ENCODE measurements around the gene TARS3.
"Not testable (repeated sequence)": the region's sequence is repeated elsewhere in the genome, so short reads cannot be mapped to it uniquely, and the experiment has no call there.

Gene TARS3

DNA sequence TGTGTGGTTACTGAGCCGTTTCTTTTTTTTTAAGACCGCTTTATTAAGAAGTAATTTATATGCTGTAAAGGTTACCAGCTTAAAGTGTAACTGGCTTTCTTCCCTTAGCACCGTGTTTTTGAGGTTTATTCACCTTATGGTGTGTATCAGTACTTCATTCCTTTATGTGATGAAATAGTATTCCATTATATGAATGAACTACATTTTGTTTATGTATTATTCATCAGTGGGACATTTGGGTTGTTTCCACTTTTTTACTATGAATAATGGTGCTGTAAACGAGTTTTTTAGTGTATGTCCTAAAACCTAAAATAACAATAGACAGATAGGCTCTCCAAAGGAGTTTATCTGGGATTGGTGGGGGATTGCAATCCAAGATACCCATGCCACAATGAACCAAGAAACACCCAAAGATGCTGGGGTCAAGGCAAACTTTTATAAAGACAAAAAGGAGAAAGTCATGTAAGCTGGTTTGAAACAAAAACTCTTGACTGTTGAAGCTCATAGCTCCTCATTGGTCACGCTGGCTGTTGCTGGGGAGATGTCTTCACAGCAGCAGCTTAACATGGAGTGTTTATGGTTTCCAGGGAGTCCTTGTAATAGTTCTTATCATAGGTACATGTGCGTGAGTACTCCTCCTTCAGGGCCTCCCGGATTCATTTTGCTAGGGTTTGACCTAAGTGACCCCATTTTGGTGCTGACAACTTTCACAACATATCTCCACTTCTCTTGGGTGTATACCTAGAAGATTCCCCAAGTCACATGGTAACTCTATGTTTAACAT is 88.1 kb downstream of the TARS3 start:
- TF ChIP-seq POLR2A (IDR thresholded peaks at IDR 0.05; ENCODE audit: low read depth, low read length) (no peak), TAF1 (IDR thresholded peaks at IDR 0.05; ENCODE audit: borderline replicate concordance, low read depth, low read length) (no peak), POLR2AphosphoS5 (IDR thresholded peaks at IDR 0.05; ENCODE audit: low read depth, low read length) (no peak)
- FAIRE-seq (no peak), DNase-seq (ENCODE audit: insufficient read length) (no peak)

DNA sequence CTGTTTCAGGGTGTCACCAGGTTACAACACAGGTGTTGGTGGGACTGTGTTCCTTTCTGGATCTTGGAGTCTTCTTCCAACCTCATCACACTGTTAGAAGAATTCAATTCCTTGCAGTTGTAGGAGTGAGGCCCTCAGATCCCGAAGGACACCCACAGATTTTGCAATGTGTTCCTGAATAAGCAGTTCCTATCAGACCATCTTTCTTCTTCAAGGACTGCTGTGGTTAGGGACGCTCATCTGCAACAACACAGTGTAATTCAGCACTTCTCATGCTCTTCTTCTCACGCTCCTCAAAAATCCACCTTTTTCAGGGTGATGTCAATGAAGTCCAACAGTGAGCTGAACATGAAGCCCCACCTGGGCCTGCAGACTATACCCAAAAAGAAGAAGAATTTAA is 90.9 kb downstream of the TARS3 start:
- DNase-seq (ENCODE audit: insufficient read length) (no peak), FAIRE-seq (no peak)
- TF ChIP-seq POLR2AphosphoS5 (IDR thresholded peaks at IDR 0.05; ENCODE audit: low read depth, low read length) = no peak
- no peak for TF ChIP-seq POLR2A (IDR thresholded peaks at IDR 0.05; ENCODE audit: low read depth, low read length)
- no peak for TF ChIP-seq TAF1 (IDR thresholded peaks at IDR 0.05; ENCODE audit: borderline replicate concordance, low read depth, low read length)

DNA sequence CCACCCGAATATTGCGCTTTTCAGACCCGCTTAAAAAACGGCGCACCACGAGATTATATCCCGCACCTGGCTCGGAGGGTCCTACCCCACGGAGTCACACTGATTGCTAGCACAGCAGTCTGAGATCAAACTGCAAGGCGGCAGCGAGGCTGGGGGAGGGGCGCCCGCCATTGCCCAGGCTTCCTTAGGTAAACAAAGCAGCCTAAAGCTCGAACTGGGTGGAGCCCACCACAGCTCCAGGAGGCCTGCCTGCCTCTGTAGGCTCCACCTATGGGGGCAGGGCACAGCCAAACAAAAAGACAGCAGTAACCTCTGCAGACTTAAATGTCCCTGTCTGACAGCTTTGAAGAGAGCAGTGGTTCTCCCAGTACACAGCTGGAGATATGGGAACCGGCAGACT is 97.5 kb downstream of the TARS3 start:
- DNase-seq (ENCODE audit: insufficient read length); FAIRE-seq: not testable (repeated sequence)

DNA sequence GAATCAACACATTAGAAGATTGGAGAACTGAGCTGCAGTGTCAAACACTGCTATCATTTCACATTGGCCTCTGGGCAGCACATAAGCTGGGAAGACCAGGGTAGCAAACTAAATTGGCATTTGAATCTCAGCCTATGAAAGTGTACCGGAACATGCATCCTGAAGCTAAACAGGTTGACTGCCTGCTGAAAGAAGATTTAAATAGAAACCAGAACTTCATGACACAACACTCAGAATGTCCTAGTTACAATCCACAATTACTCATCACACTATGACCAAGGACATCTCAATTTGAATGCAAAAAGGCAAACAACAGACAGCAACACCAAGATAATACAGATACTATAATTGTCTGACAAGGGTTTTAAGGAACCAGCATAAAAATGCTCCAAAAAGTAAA is 98.3 kb downstream of the TARS3 start:
- DNase-seq (ENCODE audit: insufficient read length) = no peak
- TF ChIP-seq POLR2A (IDR thresholded peaks at IDR 0.05; ENCODE audit: low read depth, low read length) = no peak
- FAIRE-seq = no peak

DNA sequence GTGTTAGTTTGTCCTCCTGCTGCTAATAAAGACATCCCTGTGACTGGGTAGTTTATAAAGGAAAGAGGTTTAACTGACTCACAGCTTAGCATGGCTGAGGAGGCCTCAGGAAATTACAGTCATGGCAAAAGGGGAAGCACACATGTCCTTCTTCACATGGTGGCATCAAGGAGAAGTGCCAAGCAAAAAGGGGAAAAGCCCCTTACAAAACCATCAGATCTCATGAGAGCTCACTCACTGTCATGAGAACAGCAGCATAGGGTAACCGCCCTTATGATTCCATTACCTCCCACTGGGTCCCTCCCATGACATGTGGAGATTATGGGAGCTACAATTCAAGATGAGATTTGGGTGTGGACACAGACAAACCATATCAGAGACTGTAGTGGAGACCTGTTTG is 99.1 kb downstream of the TARS3 start:
- FAIRE-seq (no peak), DNase-seq (ENCODE audit: insufficient read length) (no peak)
- no peak for TF ChIP-seq TAF1 (IDR thresholded peaks at IDR 0.05; ENCODE audit: borderline replicate concordance, low read depth, low read length)
- no peak for TF ChIP-seq POLR2A (IDR thresholded peaks at IDR 0.05; ENCODE audit: low read depth, low read length)
- no peak for TF ChIP-seq POLR2AphosphoS5 (IDR thresholded peaks at IDR 0.05; ENCODE audit: low read depth, low read length)

DNA sequence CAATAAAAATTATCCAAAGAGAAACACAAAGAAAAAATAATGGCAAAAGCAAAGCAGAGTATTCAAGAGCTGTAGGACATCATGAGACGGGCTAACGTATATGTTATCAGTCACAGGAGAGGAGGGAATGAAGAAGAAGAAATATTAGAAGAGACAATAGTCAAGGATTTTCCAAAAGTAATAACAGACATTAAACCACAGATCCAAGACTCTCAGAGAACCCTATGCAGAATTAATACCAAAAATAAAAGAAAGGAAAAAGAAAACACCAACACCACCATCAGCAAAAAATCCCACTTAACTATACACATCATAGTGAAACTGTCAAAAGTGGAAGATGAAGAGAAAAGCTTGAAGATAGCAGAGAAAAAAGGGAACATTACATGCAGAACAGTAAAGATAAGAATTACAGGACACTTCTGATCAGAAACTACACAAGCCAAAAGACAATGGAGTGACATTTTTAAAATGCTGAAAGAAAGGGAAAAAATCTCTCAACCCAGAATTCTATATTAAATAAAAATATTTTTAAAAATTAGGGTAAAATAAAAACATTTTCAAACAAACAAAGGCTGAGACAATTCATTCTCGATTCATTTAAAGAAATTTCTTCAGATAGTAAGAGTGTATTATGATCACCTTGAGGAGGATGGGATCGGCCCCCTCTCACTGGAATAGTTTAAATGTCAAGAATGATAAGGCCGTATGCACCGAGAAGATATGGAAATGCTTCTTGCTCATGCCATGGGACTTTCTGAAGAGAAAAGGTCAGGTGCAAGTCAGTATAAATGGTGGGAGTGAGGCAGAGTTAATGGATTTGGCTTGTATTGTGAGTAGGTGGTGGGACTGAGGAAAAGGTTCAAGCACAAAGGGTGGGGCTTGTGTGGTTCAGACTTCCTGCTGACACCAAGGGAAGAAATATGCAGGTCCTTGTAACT is 100.6 kb downstream of the TARS3 start:
- no peak for TF ChIP-seq POLR2A (IDR thresholded peaks at IDR 0.05; ENCODE audit: low read depth, low read length)
- TF ChIP-seq POLR2AphosphoS5 (IDR thresholded peaks at IDR 0.05; ENCODE audit: low read depth, low read length) = no peak
- no peak for TF ChIP-seq TAF1 (IDR thresholded peaks at IDR 0.05; ENCODE audit: borderline replicate concordance, low read depth, low read length)
- FAIRE-seq (no peak), DNase-seq (ENCODE audit: insufficient read length) (no peak)

DNA sequence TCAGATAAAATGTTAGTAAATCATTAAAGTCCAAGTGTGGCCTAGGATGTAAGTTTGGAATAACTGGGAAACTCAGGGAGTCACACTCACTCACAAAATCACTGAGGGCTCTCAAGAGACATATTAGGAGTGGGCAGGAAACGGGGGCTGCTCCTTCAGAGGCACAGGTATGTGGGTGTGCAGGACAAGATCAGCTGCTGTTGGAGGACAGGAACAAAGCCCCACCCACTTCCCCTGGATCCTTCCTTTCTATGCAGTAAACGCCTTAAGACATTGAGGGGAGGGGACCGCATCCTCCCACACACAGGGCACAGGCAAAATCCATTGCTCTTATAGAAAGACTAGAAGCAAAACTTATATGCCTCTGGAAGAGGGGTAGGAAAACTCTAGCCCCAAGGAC is 102.3 kb downstream of the TARS3 start:
- no peak for DNase-seq (ENCODE audit: insufficient read length)
- no peak for FAIRE-seq
- TF ChIP-seq POLR2AphosphoS5 (IDR thresholded peaks at IDR 0.05; ENCODE audit: low read depth, low read length) = no peak
- TF ChIP-seq TAF1 (IDR thresholded peaks at IDR 0.05; ENCODE audit: borderline replicate concordance, low read depth, low read length) = no peak
- TF ChIP-seq POLR2A (IDR thresholded peaks at IDR 0.05; ENCODE audit: low read depth, low read length) = no peak

DNA sequence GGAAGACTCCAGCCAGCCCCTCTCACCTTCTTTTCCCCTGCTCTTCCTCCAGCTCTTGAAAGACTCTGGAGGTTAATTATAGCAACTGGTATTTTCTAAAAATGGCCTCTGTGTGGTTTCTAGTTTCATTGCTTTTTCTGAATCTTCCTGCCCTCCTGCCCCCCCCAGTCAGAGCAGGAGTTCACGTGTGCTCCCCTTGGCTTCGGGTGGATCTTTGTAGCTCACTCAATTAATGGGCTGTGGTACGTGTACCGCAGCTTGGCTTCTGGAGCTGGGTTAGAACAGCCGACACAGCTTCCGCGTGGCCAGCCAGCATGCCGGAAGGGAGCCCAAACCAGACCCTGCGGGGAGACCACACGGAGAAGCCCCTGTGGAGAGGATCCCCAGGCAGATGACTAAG is 103.6 kb downstream of the TARS3 start:
- no peak for FAIRE-seq
- TF ChIP-seq TAF1 (IDR thresholded peaks at IDR 0.05; ENCODE audit: borderline replicate concordance, low read depth, low read length) (no peak), POLR2AphosphoS5 (IDR thresholded peaks at IDR 0.05; ENCODE audit: low read depth, low read length) (no peak), POLR2A (IDR thresholded peaks at IDR 0.05; ENCODE audit: low read depth, low read length) (no peak)
- no peak for DNase-seq (ENCODE audit: insufficient read length)

DNA sequence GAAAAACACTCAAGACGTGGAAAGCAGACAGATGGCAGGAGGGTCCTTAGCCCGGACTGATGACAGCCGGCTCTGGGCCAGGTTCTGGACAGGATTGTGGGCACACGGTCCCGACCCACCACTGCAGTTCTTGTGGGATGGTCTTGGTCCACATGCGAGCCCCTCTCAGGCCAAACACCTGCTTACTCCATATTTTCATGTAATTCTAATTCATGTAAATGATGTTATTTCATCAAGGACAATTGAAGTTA is 104.7 kb downstream of the TARS3 start:
- FAIRE-seq (no peak), DNase-seq (ENCODE audit: insufficient read length) (no peak)
- TF ChIP-seq POLR2AphosphoS5 (IDR thresholded peaks at IDR 0.05; ENCODE audit: low read depth, low read length) (no peak), POLR2A (IDR thresholded peaks at IDR 0.05; ENCODE audit: low read depth, low read length) (no peak), TAF1 (IDR thresholded peaks at IDR 0.05; ENCODE audit: borderline replicate concordance, low read depth, low read length) (no peak)

DNA sequence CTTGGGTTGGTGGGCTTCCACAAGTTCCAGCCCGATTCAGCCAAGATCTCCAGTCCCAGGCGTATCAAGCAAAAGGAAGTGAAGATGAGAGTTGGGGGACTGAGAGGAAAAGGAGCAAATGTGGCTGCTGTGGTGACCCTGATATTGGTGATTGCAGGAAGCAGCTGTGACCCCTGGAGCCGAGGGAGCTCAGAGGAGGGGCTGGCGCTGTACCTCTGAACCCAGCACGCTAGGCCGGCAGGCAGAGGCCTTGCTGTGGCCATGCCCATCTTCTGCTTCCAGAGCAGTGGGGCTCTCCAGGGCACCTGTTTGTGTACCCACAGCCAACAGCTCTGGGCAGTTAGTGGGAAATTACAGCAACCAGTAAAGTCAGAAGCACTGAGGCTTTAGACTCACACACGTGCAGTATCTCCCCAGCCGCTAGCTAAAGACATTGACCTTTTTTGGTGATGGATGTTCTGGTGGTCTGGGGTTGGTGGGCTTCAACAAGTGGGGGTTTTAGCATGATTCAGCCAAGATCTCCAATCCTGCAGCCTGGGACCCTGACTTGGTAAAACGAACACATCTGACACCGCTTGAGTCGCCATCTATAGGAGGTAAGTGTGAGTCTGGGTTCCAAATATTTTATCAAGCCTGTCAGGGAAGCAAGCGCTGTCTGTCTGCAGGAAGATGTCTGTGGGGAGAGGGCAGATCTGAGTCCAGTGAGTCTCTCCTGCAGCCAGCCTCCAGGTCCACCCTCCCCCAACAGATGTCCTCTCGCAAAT is 105.2 kb downstream of the TARS3 start:
- TF ChIP-seq POLR2AphosphoS5 (IDR thresholded peaks at IDR 0.05; ENCODE audit: low read depth, low read length) (no peak), POLR2A (IDR thresholded peaks at IDR 0.05; ENCODE audit: low read depth, low read length) (no peak), TAF1 (IDR thresholded peaks at IDR 0.05; ENCODE audit: borderline replicate concordance, low read depth, low read length) (no peak)
- DNase-seq (ENCODE audit: insufficient read length) (no peak), FAIRE-seq (no peak)

DNA sequence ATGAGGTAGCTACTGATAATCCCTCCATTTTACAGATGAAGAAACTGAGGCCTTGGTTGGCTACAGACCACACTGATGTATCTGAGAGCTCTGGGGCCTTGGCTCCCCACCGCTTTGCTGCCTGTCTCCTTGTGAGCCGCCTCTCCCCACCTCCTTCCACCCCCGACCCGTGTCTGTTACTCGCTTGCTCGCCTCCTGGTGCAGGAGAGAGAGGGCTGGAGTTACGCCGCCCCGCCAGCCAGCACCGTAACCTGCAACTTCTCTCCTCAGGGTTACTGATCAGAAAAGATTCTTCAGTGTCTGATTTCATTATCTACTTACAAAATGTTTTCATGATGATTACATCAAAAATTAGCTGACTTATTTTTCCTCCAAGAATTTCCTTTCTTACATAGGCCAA is 106.2 kb downstream of the TARS3 start:
- FAIRE-seq (no peak), DNase-seq (ENCODE audit: insufficient read length) (no peak)
- TF ChIP-seq TAF1 (IDR thresholded peaks at IDR 0.05; ENCODE audit: borderline replicate concordance, low read depth, low read length) = no peak
- no peak for TF ChIP-seq POLR2AphosphoS5 (IDR thresholded peaks at IDR 0.05; ENCODE audit: low read depth, low read length)
- no peak for TF ChIP-seq POLR2A (IDR thresholded peaks at IDR 0.05; ENCODE audit: low read depth, low read length)
